HepG2 (cell line): ENCODE measurements around the gene CORO7. TPM values are rescaled to one million over a fixed set of nuclear protein-coding genes. Genes with fewer than 3 reads are reported as not detected.
A peak's percentile ranks its signal among the peaks of the same experiment; 100 is the strongest.

Source experiments
- ATF5 ChIP-seq: sonication (generic); formaldehyde crosslinking; IDR thresholded peaks from 2 replicates; pipeline ENCODE4 v1.4.0; 2020; ENCODE audit warnings: mild to moderate bottlenecking, low read depth, missing genetic modification reagents
- BHLHE40 ChIP-seq: IDR thresholded peaks from 2 replicates; pipeline ENCODE4 v1.6.1; 2011; ENCODE audit warnings: low read length, improper control_type of control experiment
- GABPA ChIP-seq, 2 experiments: IDR thresholded peaks; 2 replicates each; pipeline ENCODE4 v1.6.1; 2011 to 2016; ENCODE audit warnings: low read depth in 2 of 2, low read length in 1 of 2, missing biosample characterization in 1 of 2, missing genetic modification characterization in 1 of 2
- GATAD1 ChIP-seq: IDR thresholded peaks from 2 replicates; pipeline ENCODE4 v1.6.1; 2016; ENCODE audit warnings: missing genetic modification reagents, missing compliant biosample characterization
- GRHL1 ChIP-seq: sonication (generic); formaldehyde crosslinking; conservative IDR thresholded peaks from 2 replicates; pipeline ENCODE4 v1.8.0; 2022; ENCODE audit warnings: missing genetic modification reagents
- HDAC6 ChIP-seq: fragments of 200-600 bp; sonication (generic); IDR thresholded peaks from 2 replicates; pipeline ENCODE4 v1.7.0; 2017; ENCODE audit warnings: mild to moderate bottlenecking, antibody characterized with exemption, low read length, low read depth
- HNF4A ChIP-seq: sonication (generic); formaldehyde crosslinking; IDR thresholded peaks from 2 replicates; pipeline ENCODE4 v1.4.0; 2020; ENCODE audit warnings: missing genetic modification reagents
- IKZF5 ChIP-seq: IDR thresholded peaks from 2 replicates; pipeline ENCODE4 v1.6.1; 2018; ENCODE audit warnings: missing genetic modification reagents, mild to moderate bottlenecking, missing compliant biosample characterization
- KDM2A ChIP-seq: sonication (generic); formaldehyde crosslinking; IDR thresholded peaks from 2 replicates; pipeline ENCODE4 v1.4.0; 2020; ENCODE audit warnings: low read depth, missing genetic modification reagents, borderline replicate concordance
- KMT2A ChIP-seq: sonication (generic); formaldehyde crosslinking; IDR thresholded peaks from 2 replicates; pipeline ENCODE4 v1.4.0; 2020; ENCODE audit warnings: missing genetic modification reagents
- MAFG ChIP-seq: sonication (generic); formaldehyde crosslinking; IDR thresholded peaks from 2 replicates; pipeline ENCODE4 v1.5.1; 2020; ENCODE audit warnings: mild to moderate bottlenecking, missing genetic modification reagents
- MYPOP ChIP-seq: sonication (generic); formaldehyde crosslinking; IDR thresholded peaks from 2 replicates; pipeline ENCODE4 v1.8.1; 2023; ENCODE audit warnings: mild to moderate bottlenecking, moderate library complexity, missing genetic modification reagents
- NCOA2 ChIP-seq: sonication (generic); formaldehyde crosslinking; IDR thresholded peaks from 2 replicates; pipeline ENCODE4 v1.8.0; 2022; ENCODE audit warnings: inconsistent platforms
- NFE2 ChIP-seq: sonication (generic); formaldehyde crosslinking; IDR thresholded peaks from 2 replicates; pipeline ENCODE4 v1.4.0; 2020; ENCODE audit warnings: missing genetic modification reagents
- NKX3-1 ChIP-seq: sonication (generic); formaldehyde crosslinking; IDR thresholded peaks from 2 replicates; pipeline ENCODE4 v1.5.0; 2020; ENCODE audit warnings: missing genetic modification reagents
- NONO ChIP-seq, 2 experiments: fragments of 450-650 bp in 1 of 2; sonication (generic) in 1 of 2; formaldehyde crosslinking in 1 of 2; IDR thresholded peaks in 1 of 2; conservative IDR thresholded peaks in 1 of 2; 2 replicates each; pipeline versions ENCODE4 v1.6.1 to v1.8.0; 2017 to 2022; ENCODE audit warnings: mild to moderate bottlenecking in 1 of 2, missing genetic modification reagents in 1 of 2, moderate library complexity in 1 of 2
- PAX8 ChIP-seq: sonication (generic); formaldehyde crosslinking; IDR thresholded peaks from 2 replicates; pipeline ENCODE4 v1.8.0; 2022; ENCODE audit warnings: mild to moderate bottlenecking, missing genetic modification reagents, borderline replicate concordance
- RBM22 ChIP-seq: fragments of 200-400 bp; formaldehyde crosslinking; optimal IDR thresholded peaks from 2 replicates; pipeline ENCODE3; 2017; ENCODE audit warnings: mild to moderate bottlenecking, low read length, moderate library complexity
- RXRB ChIP-seq: IDR thresholded peaks from 2 replicates; pipeline ENCODE4 v1.6.1; 2016; ENCODE audit warnings: borderline replicate concordance, missing genetic modification reagents, missing compliant biosample characterization
- SIN3B ChIP-seq: fragments of 150-350 bp; IDR thresholded peaks from 2 replicates; pipeline ENCODE4 v1.6.1; 2014; ENCODE audit warnings: low read length
- ZFP36L1 ChIP-seq: sonication (generic); formaldehyde crosslinking; IDR thresholded peaks from 2 replicates; pipeline ENCODE4 v1.8.0; 2022; ENCODE audit warnings: mild to moderate bottlenecking, missing genetic modification reagents, moderate library complexity
- ZNF616 ChIP-seq: sonication (generic); formaldehyde crosslinking; IDR thresholded peaks from 2 replicates; pipeline ENCODE4 v1.5.0; 2020; ENCODE audit warnings: low read depth, mild to moderate bottlenecking, missing genetic modification reagents
- ZNF724P ChIP-seq: sonication (generic); formaldehyde crosslinking; IDR thresholded peaks from 2 replicates; pipeline ENCODE4 v1.8.0; 2022; ENCODE audit warnings: missing genetic modification reagents, borderline replicate concordance
- ZSCAN12 ChIP-seq: sonication (generic); formaldehyde crosslinking; IDR thresholded peaks from 2 replicates; pipeline ENCODE4 v1.9.0; 2021; ENCODE audit warnings: mild to moderate bottlenecking, missing genetic modification reagents
- ZSCAN9 ChIP-seq: IDR thresholded peaks from 2 replicates; pipeline ENCODE4 v1.6.1; 2016; ENCODE audit warnings: borderline replicate concordance
- polyA plus RNA-seq, 8 experiments: library from polyadenylated mRNA; depleted of rRNA in 3 of 8; stranded (reverse) in 7 of 8; unstranded in 1 of 8; fragments of >200 nt; fragmentation: Illumina TruSeq in 4 of 8; extraction: Trizol in 4 of 8; gene quantifications; 2 replicates each; pipeline versions ENCODE4 v1.2.1 to v1.2.3, GENCODE V29; 2011 to 2016; ENCODE audit warnings: low read depth in 4 of 8, missing spikeins in 1 of 8, mixed read lengths in 1 of 8; ENCODE audit not compliant: insufficient read depth in 1 of 8
- total RNA-seq, 5 experiments: library from RNA; depleted of rRNA; stranded (reverse); fragments of >200 nt; fragmentation: Illumina TruSeq; extraction: Trizol; gene quantifications; 2 replicates each; pipeline ENCODE4 v1.2.3, GENCODE V29; 2016; ENCODE audit warnings: low read depth in 1 of 5

CORO7 gene
- total and polyA plus RNA-seq, 2 of the 13 experiments (the other 11 are each of a cell fraction or from before 2014, with no cell fraction given), result 9.9 to 14.3 TPM

DNA sequence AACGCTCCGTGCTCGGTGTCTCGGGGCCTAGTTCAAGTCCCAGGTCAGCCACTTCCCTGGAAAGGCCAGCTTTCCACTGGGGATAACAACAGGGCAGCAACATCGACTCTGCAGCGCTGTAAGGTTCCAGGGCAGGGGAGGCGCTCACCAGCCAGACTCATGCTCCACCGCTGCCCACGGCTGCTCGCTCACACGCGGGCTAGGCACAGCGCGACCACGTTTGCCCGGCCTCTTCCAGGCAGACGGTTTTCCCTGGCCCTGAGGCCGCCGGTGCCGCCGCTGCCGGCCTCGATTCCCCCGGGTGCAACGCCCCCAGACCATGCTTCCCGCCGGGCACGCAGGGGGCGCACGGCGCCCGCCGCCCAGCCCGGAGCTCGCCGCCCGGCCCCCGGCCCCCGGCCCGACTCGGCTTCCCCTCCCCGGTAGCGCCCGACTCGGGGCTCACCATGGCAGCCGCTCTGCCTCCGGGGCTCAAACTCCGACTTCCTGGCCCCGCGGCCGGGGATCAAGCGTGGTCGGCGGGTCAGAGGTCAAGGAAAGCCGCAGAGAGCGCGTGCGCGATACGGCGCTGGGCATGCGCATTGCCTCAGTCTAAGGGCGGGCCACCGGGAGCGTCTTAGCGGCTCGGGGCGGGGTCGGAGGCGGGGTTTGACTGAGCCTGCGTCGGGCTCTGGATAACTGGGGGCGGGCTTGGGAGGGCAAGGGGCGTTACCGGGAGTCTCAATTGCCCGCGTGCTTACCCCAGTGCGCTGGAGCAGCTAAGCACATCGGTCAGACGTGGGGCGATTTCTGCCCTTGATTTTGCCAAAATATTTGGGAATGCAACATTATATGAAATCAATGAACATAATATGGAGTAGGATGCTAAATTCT lies 65.4 kb downstream of the CORO7 start, which contains the start of gene PAM16 (continued):
- TF ChIP-seq HDAC6, result no peak
- TF ChIP-seq ZFP36L1 (CRISPR knock-in tag), result no peak
- 0 out of 2 replicates have a peak, but pooled peaks have one; percentile 22 for TF ChIP-seq SIN3B
- TF ChIP-seq NONO (IDR thresholded peaks at IDR 0.05), result no peak
- peak; percentile 27; the same call in 1 of the 2 replicates for TF ChIP-seq NONO (CRISPR knock-in tag; conservative IDR thresholded peaks at IDR 0.05)
- no peak for TF ChIP-seq NCOA2 (CRISPR knock-in tag)
- TF ChIP-seq IKZF5 (CRISPR knock-in tag), result 0 out of 2 replicates have a peak, but pooled peaks have one; percentile 11
- peak; percentile 79; the same call in 1 of the 2 replicates for TF ChIP-seq KDM2A
- peak; percentile 65; the same call in 1 of the 2 replicates for TF ChIP-seq GATAD1 (CRISPR knock-in tag)
- peak; percentile 22; the same call in 1 of the 2 replicates for TF ChIP-seq ZNF724P
- TF ChIP-seq NKX3-1 (CRISPR knock-in tag), result no peak; the same call in 1 of the 2 replicates
- TF ChIP-seq ZSCAN9 (CRISPR knock-in tag), result 0 out of 2 replicates have a peak, but pooled peaks have one; percentile 20
- no peak for TF ChIP-seq GRHL1 (CRISPR knock-in tag)
- no peak for TF ChIP-seq NFE2 (CRISPR knock-in tag)
- peak; percentile 39; the same call in 1 of the 2 replicates for TF ChIP-seq RXRB
- no peak for TF ChIP-seq MAFG (CRISPR knock-in tag)
- 0 out of 2 replicates have a peak, but pooled peaks have one; percentile 35 for TF ChIP-seq PAX8
- no peak for TF ChIP-seq ATF5 (CRISPR knock-in tag)
- no peak for TF ChIP-seq KMT2A
- no peak for TF ChIP-seq ZNF616 (CRISPR knock-in tag)
- TF ChIP-seq MYPOP, result 0 out of 2 replicates have a peak, but pooled peaks have one; percentile 49
- TF ChIP-seq BHLHE40, result no peak
- no peak for TF ChIP-seq GABPA (IDR thresholded peaks at IDR 0.05; ENCODE audit: low read depth, low read length)
- peak; percentile 51 for TF ChIP-seq GABPA (CRISPR knock-in tag; IDR thresholded peaks at IDR 0.05; ENCODE audit: low read depth)
- peak; percentile 36; the same call in 1 of the 2 replicates for TF ChIP-seq HNF4A (CRISPR knock-in tag)
- no peak for TF ChIP-seq RBM22
- TF ChIP-seq ZSCAN12 (CRISPR knock-in tag), result no peak
